Smooth muscle cell (in vitro differentiated cells): ENCODE measurements around the gene AKIRIN2. TPM values are rescaled to one million over a fixed set of nuclear protein-coding genes. Genes with fewer than 3 reads are reported as not detected.

Experiments
- DNase-seq: peaks from one replicate; lab custom pipeline; 2025; ENCODE audit not compliant: unreplicated experiment; lab: John Stamatoyannopoulos, UW
- H2AFZ ChIP-seq: fragments of 200-600 bp; sonication (generic); 2 replicates; pipeline ENCODE4 v1.6.0; 2016; ENCODE audit warnings: antibody characterized with exemption, low read depth, mild to moderate bottlenecking
- H3F3A ChIP-seq: fragments of 200-600 bp; sonication (generic); 2 replicates; pipeline ENCODE4 v1.6.0; 2017; ENCODE audit warnings: antibody characterized with exemption, low read depth
- H3K27ac ChIP-seq: fragments of 200-600 bp; sonication (generic); 2 replicates; pipeline ENCODE4 v1.5.1; 2016; ENCODE audit warnings: low read depth, mild to moderate bottlenecking
- H3K27me3 ChIP-seq: fragments of 200-600 bp; sonication (generic); 2 replicates; pipeline ENCODE4 v1.6.1; 2016; ENCODE audit warnings: low read depth, mild to moderate bottlenecking
- H3K36me3 ChIP-seq: fragments of 200-600 bp; sonication (generic); 2 replicates; pipeline ENCODE4 v1.5.1; 2016; ENCODE audit warnings: low read depth
- H3K4me1 ChIP-seq: fragments of 200-600 bp; sonication (generic); 2 replicates; pipeline ENCODE4 v1.5.1; 2016; ENCODE audit warnings: low read depth
- H3K4me2 ChIP-seq: fragments of 200-600 bp; sonication (generic); 2 replicates; pipeline ENCODE4 v1.6.0; 2016; ENCODE audit warnings: mild to moderate bottlenecking
- H3K4me3 ChIP-seq: fragments of 200-600 bp; sonication (generic); 2 replicates; pipeline ENCODE4 v1.5.1; 2016; ENCODE audit warnings: mild to moderate bottlenecking
- H3K79me2 ChIP-seq: fragments of 200-600 bp; sonication (generic); 2 replicates; pipeline ENCODE4 v1.6.0; 2016; ENCODE audit warnings: low read depth, mild to moderate bottlenecking
- H3K9ac ChIP-seq: fragments of 200-600 bp; sonication (generic); 2 replicates; pipeline ENCODE4 v1.6.0; 2016; ENCODE audit warnings: low read depth
- H3K9me3 ChIP-seq: fragments of 200-600 bp; sonication (generic); replicated peaks from 2 replicates; pipeline ENCODE4 v1.5.1; 2016; ENCODE audit warnings: low read depth
- H4K20me1 ChIP-seq: fragments of 200-600 bp; sonication (generic); 2 replicates; pipeline ENCODE4 v1.6.0; 2016; ENCODE audit warnings: low read depth
- WGBS: methylation state at CpG from one replicate; pipeline ENCODE4 v1.1.7; 2016; ENCODE audit warnings: low lambda C conversion rate; 5-methylcytosine and 5-hydroxymethylcytosine counted together
- polyA plus RNA-seq: library from polyadenylated mRNA; unstranded; fragments of >200 nt; fragmentation: Nextera tagmentation; extraction: Ambion mirVana; gene quantifications from 2 replicates; pipeline ENCODE4 v1.2.1, GENCODE V29; 2016
- total RNA-seq: library from RNA; depleted of rRNA; stranded (reverse); fragments of >200 nt; gene quantifications from 2 replicates; pipeline ENCODE4 v1.2.3, GENCODE V29; 2014
- TF ChIP-seq, protein P1 (sequence below): fragments of 200-600 bp; sonication (generic); IDR thresholded peaks from 2 replicates; pipeline ENCODE4 v1.5.1; 2017; ENCODE audit warnings: borderline replicate concordance, mild to moderate bottlenecking, antibody characterized with exemption; ENCODE audit not compliant: insufficient read depth, poor library complexity, severe bottlenecking

The AKIRIN2 gene
- total and polyA plus RNA-seq, 2 experiments from 2014 or later: 29.6 to 60.3 TPM

DNA sequence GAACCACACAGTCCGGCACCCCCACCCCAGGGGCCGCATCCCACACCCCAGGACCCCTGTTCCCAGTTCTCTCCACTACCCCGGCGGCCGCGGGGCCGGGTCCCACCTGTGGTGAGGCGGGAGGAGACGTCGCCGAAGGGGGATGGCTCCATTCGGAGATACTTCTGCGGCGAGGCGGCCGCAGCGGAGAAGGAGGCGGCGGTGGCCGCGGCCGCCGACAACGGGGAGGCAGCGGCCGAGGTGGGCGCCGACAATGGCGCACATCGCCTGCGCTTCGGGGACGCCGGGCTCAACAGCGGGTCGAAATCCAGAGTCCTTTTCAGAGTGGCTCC lies 723 bp downstream of the AKIRIN2 start:
- DNase-seq: peak; percentile 46
- Histone ChIP-seq H3K4me1 (peaks cover 23% of the 10 kb centered on the region), H3K79me2 (peaks cover 56% of the 10 kb centered on the region), H3K27ac (peak overlapping the region; percentile 96), H3K9me3 (no peaks in the 10 kb centered on the region), H3K36me3 (no peaks in the 10 kb centered on the region), H3F3A (peaks cover 12% of the 10 kb centered on the region), H2AFZ (no peak overlapping the region), H3K27me3 (no peaks in the 10 kb centered on the region), H4K20me1 (peaks cover 50% of the 10 kb centered on the region), H3K9ac (peak overlapping the region; percentile 97), H3K4me3 (peak overlapping the region; percentile 88), H3K4me2 (peak overlapping the region; percentile 100)
- TF ChIP-seq, protein P1, sequence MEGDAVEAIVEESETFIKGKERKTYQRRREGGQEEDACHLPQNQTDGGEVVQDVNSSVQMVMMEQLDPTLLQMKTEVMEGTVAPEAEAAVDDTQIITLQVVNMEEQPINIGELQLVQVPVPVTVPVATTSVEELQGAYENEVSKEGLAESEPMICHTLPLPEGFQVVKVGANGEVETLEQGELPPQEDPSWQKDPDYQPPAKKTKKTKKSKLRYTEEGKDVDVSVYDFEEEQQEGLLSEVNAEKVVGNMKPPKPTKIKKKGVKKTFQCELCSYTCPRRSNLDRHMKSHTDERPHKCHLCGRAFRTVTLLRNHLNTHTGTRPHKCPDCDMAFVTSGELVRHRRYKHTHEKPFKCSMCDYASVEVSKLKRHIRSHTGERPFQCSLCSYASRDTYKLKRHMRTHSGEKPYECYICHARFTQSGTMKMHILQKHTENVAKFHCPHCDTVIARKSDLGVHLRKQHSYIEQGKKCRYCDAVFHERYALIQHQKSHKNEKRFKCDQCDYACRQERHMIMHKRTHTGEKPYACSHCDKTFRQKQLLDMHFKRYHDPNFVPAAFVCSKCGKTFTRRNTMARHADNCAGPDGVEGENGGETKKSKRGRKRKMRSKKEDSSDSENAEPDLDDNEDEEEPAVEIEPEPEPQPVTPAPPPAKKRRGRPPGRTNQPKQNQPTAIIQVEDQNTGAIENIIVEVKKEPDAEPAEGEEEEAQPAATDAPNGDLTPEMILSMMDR: no peak
- WGBS: 1% methylated on average over 34 of the region's 36 CpGs

GRCh38 chr6:87700397-87701343 lies 1.4 kb downstream of the AKIRIN2 start:
- Histone ChIP-seq H3F3A (peaks cover 12% of the 10 kb centered on the region), H3K9me3 (no peaks in the 10 kb centered on the region), H3K4me3 (peak overlapping the region; percentile 88), H4K20me1 (peaks cover 56% of the 10 kb centered on the region), H3K27me3 (no peaks in the 10 kb centered on the region), H2AFZ (no peak overlapping the region), H3K79me2 (peaks cover 63% of the 10 kb centered on the region), H3K4me2 (peak overlapping the region; percentile 100), H3K27ac (peak overlapping the region; percentile 96), H3K9ac (peak overlapping the region; percentile 97), H3K36me3 (no peaks in the 10 kb centered on the region), H3K4me1 (peaks cover 23% of the 10 kb centered on the region)
- DNase-seq: no peak
- TF ChIP-seq, protein P1: no peak
- under 1% methylated on average over 18 of the region's 18 CpGs for WGBS

GRCh38 chr6:87699576-87699975 lies 2.5 kb downstream of the AKIRIN2 start:
- TF ChIP-seq, protein P1: no peak
- peak overlapping the region; percentile 96 for H3K27ac ChIP-seq
- peaks cover 9% of the 10 kb centered on the region for H3F3A ChIP-seq
- H3K36me3 ChIP-seq: no peaks in the 10 kb centered on the region
- peak overlapping the region; percentile 97 for H3K9ac ChIP-seq
- no peak overlapping the region for H2AFZ ChIP-seq
- peaks cover 67% of the 10 kb centered on the region for H4K20me1 ChIP-seq
- peak overlapping the region; percentile 100 for H3K4me2 ChIP-seq
- peaks cover 34% of the 10 kb centered on the region for H3K4me1 ChIP-seq
- H3K9me3 ChIP-seq: no peaks in the 10 kb centered on the region
- H3K79me2 ChIP-seq: peaks cover 74% of the 10 kb centered on the region
- under 1% methylated on average over 4 of the region's 4 CpGs for WGBS
- H3K4me3 ChIP-seq: peak overlapping the region; percentile 88
- no peaks in the 10 kb centered on the region for H3K27me3 ChIP-seq
- no peak for DNase-seq
